ENCODE data around the gene ACTRT2.

GRCh38 chr1:3052501-3052900, 31.2 kb downstream of the ACTRT2 start:
- TF ChIP-seq PPARA (CRISPR knock-in tag; IDR thresholded peaks at IDR 0.05; ENCODE audit: borderline replicate concordance) (no peak), ESRRG (CRISPR knock-in tag; IDR thresholded peaks at IDR 0.05) (no peak), ZC3H10 (CRISPR knock-in tag; IDR thresholded peaks at IDR 0.05) (no peak), ZFP3 (CRISPR knock-in tag; IDR thresholded peaks at IDR 0.05) (no peak)
- TF ChIP-seq, protein P1, sequence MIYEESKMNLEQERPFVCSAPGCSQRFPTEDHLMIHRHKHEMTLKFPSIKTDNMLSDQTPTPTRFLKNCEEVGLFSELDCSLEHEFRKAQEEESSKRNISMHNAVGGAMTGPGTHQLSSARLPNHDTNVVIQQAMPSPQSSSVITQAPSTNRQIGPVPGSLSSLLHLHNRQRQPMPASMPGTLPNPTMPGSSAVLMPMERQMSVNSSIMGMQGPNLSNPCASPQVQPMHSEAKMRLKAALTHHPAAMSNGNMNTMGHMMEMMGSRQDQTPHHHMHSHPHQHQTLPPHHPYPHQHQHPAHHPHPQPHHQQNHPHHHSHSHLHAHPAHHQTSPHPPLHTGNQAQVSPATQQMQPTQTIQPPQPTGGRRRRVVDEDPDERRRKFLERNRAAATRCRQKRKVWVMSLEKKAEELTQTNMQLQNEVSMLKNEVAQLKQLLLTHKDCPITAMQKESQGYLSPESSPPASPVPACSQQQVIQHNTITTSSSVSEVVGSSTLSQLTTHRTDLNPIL (CRISPR knock-in tag; IDR thresholded peaks at IDR 0.05; ENCODE audit: low read depth), result no peak

Data from SK-N-SH treated with all-trans-retinoic acid at 6 μM for 48 hours (cell line).